H1 (cell line): ENCODE results near the gene MMP27. TPM values are rescaled to one million over a fixed set of nuclear protein-coding genes. Genes with fewer than 3 reads are reported as not detected.

Source experiments
- CTCF ChIA-PET: fragments of 300-600 bp; sonication (Branson Sonifier 250); formaldehyde crosslinking; loops from one replicate; lab custom pipeline; 2021; ENCODE audit not compliant: partially characterized antibody; lab: Charles Lee
- POLR2A ChIA-PET: fragments of 300-600 bp; sonication (Branson Sonifier 250); formaldehyde crosslinking; loops from one replicate; lab custom pipeline; 2021; ENCODE audit warnings: inconsistent platforms; ENCODE audit not compliant: partially characterized antibody; lab: Charles Lee
- DNase-seq, 2 experiments: peaks; one replicate each; pipeline versions ENCODE4 v3.0.0 to v3.0.0-alpha.2; 2010 to 2022; ENCODE audit warnings: low spot score in 2 of 2, low read depth in 1 of 2, mixed read lengths in 1 of 2
- FAIRE-seq: peaks from 2 replicates; lab custom pipeline; 2011; peaks lifted over from hg19 to GRCh38; lab: Jason Lieb, UNC
- H2AFZ ChIP-seq: 2 replicates; pipeline ENCODE4 v1.8.1; 2012; ENCODE audit warnings: low read length, inconsistent platforms
- H2AK5ac ChIP-seq: 2 replicates; pipeline ENCODE4 v1.6.1; 2013; ENCODE audit warnings: low read depth, low read length
- H2BK120ac ChIP-seq: replicated peaks from 2 replicates; pipeline ENCODE3; 2013; ENCODE audit warnings: low read depth, low read length, inconsistent platforms
- H2BK12ac ChIP-seq: 2 replicates; pipeline ENCODE4 v1.6.1; 2013; ENCODE audit warnings: low read depth, low read length
- H2BK15ac ChIP-seq: 2 replicates; pipeline ENCODE4 v1.6.1; 2013; ENCODE audit warnings: low read length
- H2BK20ac ChIP-seq: 2 replicates; pipeline ENCODE4 v1.6.1; 2013; ENCODE audit warnings: low read length
- H2BK5ac ChIP-seq: 2 replicates; pipeline ENCODE4 v1.6.1; 2013; ENCODE audit warnings: low read depth, low read length
- H3K14ac ChIP-seq: 2 replicates; pipeline ENCODE4 v1.6.1; 2013; ENCODE audit warnings: inconsistent platforms; ENCODE audit not compliant: insufficient read length
- H3K18ac ChIP-seq: 2 replicates; pipeline ENCODE4 v1.6.1; 2013; ENCODE audit warnings: low read length; ENCODE audit errors: extremely low read depth
- H3K23ac ChIP-seq: 2 replicates; pipeline ENCODE4 v1.6.1; 2013; ENCODE audit warnings: inconsistent platforms; ENCODE audit not compliant: insufficient read length
- H3K23me2 ChIP-seq: 2 replicates; pipeline ENCODE4 v1.6.1; 2013; ENCODE audit warnings: low read depth, low read length
- H3K27ac ChIP-seq: 2 replicates; pipeline ENCODE4 v1.6.1; 2011; ENCODE audit warnings: low read depth, low read length, inconsistent platforms
- H3K27me3 ChIP-seq, 4 experiments: replicated peaks in 1 of 4; 1 replicate in 1 of 4; 2 replicates in 3 of 4; pipeline versions ENCODE4 v1.6.1 to v1.8.1; 2011 to 2013; ENCODE audit warnings: low read length in 3 of 4, mild to moderate bottlenecking in 3 of 4, inconsistent platforms in 2 of 4, mixed read lengths in 2 of 4, moderate library complexity in 1 of 4; ENCODE audit not compliant: control insufficient read depth in 3 of 4, insufficient read depth in 3 of 4; ENCODE audit errors: extremely low read depth in 1 of 4
- H3K36me3 ChIP-seq, 4 experiments: 2 replicates each; pipeline versions ENCODE4 v1.6.1 to v1.8.1; 2011 to 2013; ENCODE audit warnings: mild to moderate bottlenecking in 4 of 4, low read length in 3 of 4, moderate library complexity in 2 of 4, control low read depth in 1 of 4, inconsistent platforms in 1 of 4; ENCODE audit not compliant: insufficient read depth in 4 of 4, control insufficient read depth in 2 of 4
- H3K4ac ChIP-seq: replicated peaks from 2 replicates; pipeline ENCODE3; 2013; ENCODE audit warnings: low read length, low read depth, mixed read lengths, inconsistent platforms; ENCODE audit not compliant: insufficient read length
- H3K4me1 ChIP-seq, 4 experiments: replicated peaks in 1 of 4; 1 replicate in 1 of 4; 2 replicates in 3 of 4; pipeline versions ENCODE4 v1.6.1 to v1.8.1; 2011 to 2013; ENCODE audit warnings: low read length in 3 of 4, inconsistent platforms in 2 of 4, mixed read lengths in 1 of 4; ENCODE audit not compliant: insufficient read depth in 4 of 4, control insufficient read depth in 3 of 4
- H3K4me2 ChIP-seq, 2 experiments: 2 replicates each; pipeline versions ENCODE4 v1.6.1 to v1.8.1; 2011 to 2013; ENCODE audit warnings: low read depth in 2 of 2, low read length in 2 of 2, control low read depth in 1 of 2, inconsistent platforms in 1 of 2, mild to moderate bottlenecking in 1 of 2; ENCODE audit not compliant: insufficient read depth in 1 of 2
- H3K4me3 ChIP-seq, 4 experiments: fragments of 200-600, 300-600 bp in 1 of 4; sonication (generic), shearing (Covaris generic), sonication (Bioruptor Twin) in 1 of 4; 2 replicates each; pipeline versions ENCODE4 v1.5.1 to v1.8.1; 2011 to 2016; ENCODE audit warnings: low read length in 4 of 4, low read depth in 3 of 4, control low read depth in 2 of 4, inconsistent platforms in 2 of 4, mild to moderate bottlenecking in 2 of 4, mixed read lengths in 1 of 4, moderate library complexity in 1 of 4; ENCODE audit not compliant: insufficient read depth in 2 of 4; ENCODE audit errors: extremely low read depth in 1 of 4
- H3K56ac ChIP-seq: replicated peaks from 2 replicates; pipeline ENCODE3; 2013; ENCODE audit warnings: low read depth, mild to moderate bottlenecking, mixed read lengths, low read length, inconsistent platforms; ENCODE audit not compliant: insufficient read length
- H3K79me1 ChIP-seq: 2 replicates; pipeline ENCODE4 v1.6.1; 2013; ENCODE audit warnings: low read depth, low read length, control low read depth
- H3K79me2 ChIP-seq, 2 experiments: 2 replicates each; pipeline versions ENCODE4 v1.6.1 to v1.8.1; 2012 to 2013; ENCODE audit warnings: low read length in 2 of 2, mild to moderate bottlenecking in 2 of 2, inconsistent platforms in 1 of 2; ENCODE audit not compliant: insufficient read depth in 2 of 2, control insufficient read depth in 1 of 2
- H3K9ac ChIP-seq, 4 experiments: replicated peaks in 1 of 4; 1 replicate in 1 of 4; 2 replicates in 3 of 4; pipeline versions ENCODE4 v1.6.1 to v1.8.1; 2011 to 2013; ENCODE audit warnings: low read depth in 3 of 4, low read length in 3 of 4, control low read depth in 2 of 4, mild to moderate bottlenecking in 2 of 4, moderate library complexity in 2 of 4, inconsistent platforms in 1 of 4; ENCODE audit errors: extremely low read depth in 1 of 4
- H3K9me3 ChIP-seq, 2 experiments: 2 replicates each; pipeline versions ENCODE4 v1.6.1 to v1.8.1; 2012 to 2013; ENCODE audit warnings: mild to moderate bottlenecking in 2 of 2, moderate library complexity in 2 of 2, control low read depth in 1 of 2, inconsistent platforms in 1 of 2, low read depth in 1 of 2, low read length in 1 of 2, mixed read lengths in 1 of 2; ENCODE audit not compliant: insufficient read depth in 2 of 2
- H4K20me1 ChIP-seq, 2 experiments: replicated peaks in 1 of 2; 2 replicates each; pipeline versions ENCODE3 to v1.8.1; 2011 to 2013; ENCODE audit warnings: inconsistent platforms in 2 of 2, low read length in 2 of 2, mild to moderate bottlenecking in 1 of 2; ENCODE audit not compliant: insufficient read depth in 2 of 2, control insufficient read depth in 1 of 2
- H4K5ac ChIP-seq: 2 replicates; pipeline ENCODE4 v1.6.1; 2013; ENCODE audit warnings: low read length, low read depth, mixed read lengths, inconsistent platforms; ENCODE audit not compliant: insufficient read length
- H4K8ac ChIP-seq: 2 replicates; pipeline ENCODE4 v1.8.0; 2013; ENCODE audit warnings: mild to moderate bottlenecking, moderate library complexity, low read length, inconsistent platforms; ENCODE audit not compliant: insufficient read depth; ENCODE audit errors: extremely low read depth
- H4K91ac ChIP-seq: replicated peaks from 2 replicates; pipeline ENCODE3; 2013; ENCODE audit warnings: low read length, mixed read lengths, inconsistent platforms; ENCODE audit not compliant: insufficient read length
- CBX8 ChIP-seq: fragments of 300-800, 300-1000 bp; sonication (generic); IDR thresholded peaks from 2 replicates; pipeline ENCODE4 v1.7.1; 2016; ENCODE audit warnings: low read depth, low read length, borderline replicate concordance
- CEBPB ChIP-seq: IDR thresholded peaks from 2 replicates; pipeline ENCODE4 v1.6.1; 2012; ENCODE audit warnings: low read depth, low read length
- EP300 ChIP-seq, 2 experiments: IDR thresholded peaks; 1 replicate in 1 of 2; 2 replicates in 1 of 2; pipeline ENCODE4 v1.6.1; 2011 to 2012; ENCODE audit warnings: low read depth in 2 of 2, low read length in 2 of 2, mild to moderate bottlenecking in 2 of 2, borderline replicate concordance in 1 of 2, inconsistent platforms in 1 of 2, moderate library complexity in 1 of 2
- KDM1A ChIP-seq: fragments of 200-600, 300-600 bp; sonication (generic); IDR thresholded peaks from 2 replicates; pipeline ENCODE4 v1.7.1; 2016; ENCODE audit warnings: mild to moderate bottlenecking, low read length, borderline replicate concordance
- NANOG ChIP-seq: IDR thresholded peaks from 2 replicates; pipeline ENCODE4 v1.6.1; 2011; ENCODE audit warnings: low read length, low read depth, mild to moderate bottlenecking, inconsistent platforms; ENCODE audit not compliant: insufficient read depth, poor library complexity, severe bottlenecking
- POLR2A ChIP-seq, 2 experiments: IDR thresholded peaks; 1 replicate in 1 of 2; 2 replicates in 1 of 2; pipeline ENCODE4 v1.6.1; 2011; ENCODE audit warnings: low read depth in 2 of 2, low read length in 2 of 2, mild to moderate bottlenecking in 2 of 2; ENCODE audit errors: control extremely low read depth in 1 of 2
- SP1 ChIP-seq: IDR thresholded peaks from 2 replicates; pipeline ENCODE4 v1.6.1; 2011; ENCODE audit warnings: low read depth, low read length
- SP2 ChIP-seq: IDR thresholded peaks from 2 replicates; pipeline ENCODE4 v1.6.1; 2012; ENCODE audit warnings: mild to moderate bottlenecking, low read length, inconsistent platforms
- polyA plus RNA-seq, 7 experiments: library from polyadenylated mRNA; depleted of rRNA in 3 of 7; stranded (reverse) in 5 of 7; unstranded in 2 of 7; fragments of >200 nt in 5 of 7; fragments of 200-250 nt in 2 of 7; gene quantifications; 1 replicate in 5 of 7; 2 replicates in 1 of 7; 4 replicates in 1 of 7; pipeline versions ENCODE4 v1.2.1 to v1.2.3, GENCODE V29; 2011 to 2013; ENCODE audit warnings: missing spikeins in 2 of 7, mixed read lengths in 2 of 7
- total RNA-seq: library from RNA; stranded (reverse); fragmentation: NEBNext Ultra II Directional; extraction: Animal tissue kit (Norgen Biotek cat#: 25700); gene quantifications from 2 replicates; pipeline ENCODE4 v1.2.1, GENCODE V29; 2021

Gene MMP27
- total and polyA plus RNA-seq, 2 of the 8 experiments (the other 6 are each of a cell fraction or from before 2014, with no cell fraction given), result not detected

DNA sequence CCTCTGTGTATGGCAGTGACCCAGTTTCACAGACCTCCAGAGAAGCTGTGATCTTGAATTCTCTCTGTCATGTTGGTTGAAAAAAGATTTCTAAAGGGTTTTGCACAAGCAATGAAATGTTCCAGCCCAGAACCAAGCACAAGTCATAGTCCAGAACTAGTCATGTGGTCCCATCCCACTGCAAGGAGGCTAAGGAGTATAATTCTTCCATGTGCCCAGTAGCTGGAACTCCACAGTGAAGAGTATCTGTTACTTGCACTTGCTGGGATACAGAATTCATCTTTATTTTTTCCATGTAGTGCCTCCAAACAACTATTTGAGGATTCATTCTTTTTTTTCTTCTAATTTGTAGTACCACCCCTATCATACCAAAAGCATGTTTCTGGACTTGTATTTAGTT lies 29.1 kb upstream of the MMP27 start:
- Histone ChIP-seq H4K5ac (no peak overlapping the region), H2BK15ac (no peak overlapping the region), H2BK120ac (no peak overlapping the region), H4K91ac (no peak overlapping the region), H2BK12ac (no peak overlapping the region), H3K14ac (no peak overlapping the region), H2BK5ac (no peak overlapping the region), H3K4me2 (no peak overlapping the region), H2BK20ac (no peak overlapping the region), H3K9ac (no peak overlapping the region), H2AFZ (no peak overlapping the region), H2AK5ac (no peak overlapping the region), H3K36me3 (no peaks in the 10 kb centered on the region), H3K18ac (no peak overlapping the region), H4K20me1 (no peaks in the 10 kb centered on the region), H3K23me2 (peaks cover 8% of the 10 kb centered on the region; the same call in 1 of the 2 replicates), H3K27ac (no peak overlapping the region), H3K79me1 (no peaks in the 10 kb centered on the region), H3K4ac (no peak overlapping the region), H3K9me3 (peaks cover 0 to 3% of the 10 kb centered on the region in 2 experiments; a peak in 1 of 4 replicates), H3K4me1 (no peaks in the 10 kb centered on the region), H3K4me3 (no peak overlapping the region), H4K8ac (no peak overlapping the region), H3K56ac (no peak overlapping the region), H3K23ac (no peak overlapping the region), H3K27me3 (no peaks in the 10 kb centered on the region), H3K79me2 (no peaks in the 10 kb centered on the region)
- DNase-seq, result no peak
- POLR2A ChIA-PET, result no interaction called here
- no peak for TF ChIP-seq SP2
- TF ChIP-seq CBX8, result no peak
- TF ChIP-seq EP300 (IDR thresholded peaks at IDR 0.05; ENCODE audit: borderline replicate concordance in 1 of 2, low read depth in 2 of 2, low read length in 2 of 2), result no peak
- TF ChIP-seq NANOG, result no peak
- TF ChIP-seq POLR2A (IDR thresholded peaks at IDR 0.05; ENCODE audit: control extremely low read depth in 1 of 2, low read depth in 2 of 2, low read length in 2 of 2), result no peak
- no peak for TF ChIP-seq SP1
- TF ChIP-seq CEBPB, result no peak
- no peak for TF ChIP-seq KDM1A
- CTCF ChIA-PET, result interaction anchor here (0.7 to 4.9 kb wide), 26 partner anchors 15 to 349 kb away, joined by 3 to 33 read pairs (median 4); partner anchors contain the start of genes MMP10 and MMP13
- FAIRE-seq, result no peak
